Immature natural killer cell (primary cell): ENCODE results near the gene TXNIP. TPM values are rescaled to one million over a fixed set of nuclear protein-coding genes. Genes with fewer than 3 reads are reported as not detected.

Experiments used
- DNase-seq, 3 donors: peaks; one replicate each; pipeline ENCODE4 v3.0.0; 2022; ENCODE audit warnings: mixed read lengths in 1 of 3
- H3K27ac Mint-ChIP-seq, 6 donors: one replicate each; pipeline ENCODE4 v1.8.0; 2020; ENCODE audit warnings: mixed read lengths in 6 of 6, mild to moderate bottlenecking in 5 of 6, inconsistent platforms in 4 of 6, moderate library complexity in 3 of 6
- H3K27me3 Mint-ChIP-seq, 3 donors: one replicate each; pipeline ENCODE4 v1.8.0; 2020 to 2021; ENCODE audit warnings: low read depth in 3 of 3, mild to moderate bottlenecking in 3 of 3, mixed read lengths in 3 of 3, moderate library complexity in 3 of 3, inconsistent platforms in 1 of 3
- H3K36me3 Mint-ChIP-seq, 3 donors: one replicate each; pipeline ENCODE4 v1.8.0; 2020; ENCODE audit warnings: mixed read lengths in 3 of 3, inconsistent platforms in 2 of 3, mild to moderate bottlenecking in 2 of 3
- H3K4me1 Mint-ChIP-seq, 2 donors: one replicate each; pipeline ENCODE4 v1.8.0; 2020; ENCODE audit warnings: inconsistent platforms in 2 of 2, mild to moderate bottlenecking in 2 of 2, mixed read lengths in 2 of 2, moderate library complexity in 1 of 2
- H3K4me3 Mint-ChIP-seq, 5 donors: one replicate each; pipeline ENCODE4 v1.8.0; 2020; ENCODE audit warnings: mild to moderate bottlenecking in 5 of 5, mixed read lengths in 5 of 5, inconsistent platforms in 3 of 5, moderate library complexity in 3 of 5
- H3K9me3 Mint-ChIP-seq, 6 donors: one replicate each; pipeline ENCODE4 v1.8.0; 2020; ENCODE audit warnings: mild to moderate bottlenecking in 6 of 6, mixed read lengths in 6 of 6, inconsistent platforms in 4 of 6, moderate library complexity in 3 of 6
- polyA plus RNA-seq, 3 donors: library from polyadenylated mRNA; unstranded; fragments of 300-500 nt; fragmentation: Illumina TruSeq; gene quantifications; one replicate each; pipeline ENCODE4 v1.2.3, GENCODE V29; 2021

TXNIP gene
- polyA plus RNA-seq, 3 donors from 2014 or later: 3,408 to 4,367 (median 4,229) TPM

GRCh38 chr1:145977486-145978470 is 18.6 kb downstream of the TXNIP start:
- Mint-ChIP-seq H3K9me3 (no peaks in the 10 kb centered on the region), H3K27me3 (no peaks in the 10 kb centered on the region), H3K36me3 (peaks cover 0 to 6% (median 5%) of the 10 kb centered on the region in 3 donors), H3K4me3 (no peak overlapping the region), H3K4me1 (peaks cover 1 to 29% of the 10 kb centered on the region in 2 donors), H3K27ac (no peak overlapping the region)
- DNase-seq: peak; percentile 66 to 77 (median 74)

- Mint-ChIP-seq H3K27me3 (no peaks in the 10 kb centered on the region), H3K4me1 (peaks cover 1 to 25% of the 10 kb centered on the region in 2 donors), H3K36me3 (peaks cover 0 to 6% (median 5%) of the 10 kb centered on the region in 3 donors), H3K27ac (no peak overlapping the region), H3K4me3 (no peak overlapping the region), H3K9me3 (no peaks in the 10 kb centered on the region)
- DNase-seq: no peak
These were observed 19.4 kb downstream of the TXNIP start for GRCh38 chr1:145977016-145977415.

- Mint-ChIP-seq H3K4me1 (peaks cover 1 to 17% of the 10 kb centered on the region in 2 donors), H3K9me3 (no peaks in the 10 kb centered on the region), H3K36me3 (peaks cover 0 to 6% (median 5%) of the 10 kb centered on the region in 3 donors), H3K27me3 (peaks cover 0 to 2% (median 0%) of the 10 kb centered on the region in 3 donors), H3K4me3 (no peak overlapping the region), H3K27ac (peak overlapping the region in 2 of 6 donors; percentile 6 to 59)
- no peak for DNase-seq
These were observed 21.2 kb downstream of the TXNIP start for GRCh38 chr1:145975216-145975615.

- Mint-ChIP-seq H3K36me3 (peaks cover 0 to 9% (median 5%) of the 10 kb centered on the region in 3 donors), H3K4me1 (peaks cover 1 to 17% of the 10 kb centered on the region in 2 donors), H3K27ac (peak overlapping the region in 3 of 6 donors; percentile 48 to 65 (median 59)), H3K9me3 (no peaks in the 10 kb centered on the region), H3K4me3 (no peak overlapping the region), H3K27me3 (peaks cover 0 to 2% (median 0%) of the 10 kb centered on the region in 3 donors)
- DNase-seq: no peak
These were observed 21.7 kb downstream of the TXNIP start for GRCh38 chr1:145974721-145975120.

- no peak for DNase-seq
- peak overlapping the region in 1 of 6 donors; percentile 29 for H3K27ac Mint-ChIP-seq
- H3K9me3 Mint-ChIP-seq: peaks cover 0 to under 1% (median 0%) of the 10 kb centered on the region in 6 donors
- H3K4me1 Mint-ChIP-seq: peaks cover 4 to 24% of the 10 kb centered on the region in 2 donors
- peaks cover 5 to 17% (median 10%) of the 10 kb centered on the region in 3 donors for H3K36me3 Mint-ChIP-seq
- H3K27me3 Mint-ChIP-seq: peaks cover 0 to 2% (median 0%) of the 10 kb centered on the region in 3 donors
- H3K4me3 Mint-ChIP-seq: no peak overlapping the region
These were observed 23.8 kb downstream of the TXNIP start for GRCh38 chr1:145972580-145972979.

- H3K36me3 Mint-ChIP-seq: peaks cover 7 to 15% (median 8%) of the 10 kb centered on the region in 3 donors
- H3K4me3 Mint-ChIP-seq: peak overlapping the region in 2 of 5 donors; percentile 44 to 57
- DNase-seq: no peak
- peaks cover 35 to 45% of the 10 kb centered on the region in 2 donors for H3K4me1 Mint-ChIP-seq
- H3K27ac Mint-ChIP-seq: peak overlapping the region in 3 of 6 donors; percentile 31 to 71 (median 32)
- H3K27me3 Mint-ChIP-seq: peaks cover 3 to 6% (median 4%) of the 10 kb centered on the region in 3 donors
- H3K9me3 Mint-ChIP-seq: peaks cover 0 to 2% (median 0%) of the 10 kb centered on the region in 6 donors
These were observed 29.1 kb downstream of the TXNIP start for GRCh38 chr1:145967288-145967687.

GRCh38 chr1:145965119-145965744 is 31.1 kb downstream of the TXNIP start:
- Mint-ChIP-seq H3K9me3 (peaks cover 0 to 2% (median 0%) of the 10 kb centered on the region in 6 donors), H3K4me1 (peaks cover 51 to 55% of the 10 kb centered on the region in 2 donors), H3K27me3 (peaks cover 3 to 9% (median 6%) of the 10 kb centered on the region in 3 donors), H3K4me3 (peak overlapping the region; percentile 90 to 99 (median 96)), H3K27ac (peak overlapping the region; percentile 89 to 98 (median 94)), H3K36me3 (peaks cover 7 to 15% (median 8%) of the 10 kb centered on the region in 3 donors)
- no peak for DNase-seq

- peaks cover 7 to 11% (median 8%) of the 10 kb centered on the region in 3 donors for H3K36me3 Mint-ChIP-seq
- peak within 1 kb of the TSS; percentile 89 to 98 (median 94) for H3K27ac Mint-ChIP-seq
- H3K9me3 Mint-ChIP-seq: peaks cover 0 to 2% (median 0%) of the 10 kb centered on the region in 6 donors
- H3K4me3 Mint-ChIP-seq: peak within 1 kb of the TSS; percentile 90 to 99 (median 96)
- peak; percentile 90 to 92 (median 90) for DNase-seq
- H3K4me1 Mint-ChIP-seq: peaks cover 58 to 62% of the 10 kb centered on the region in 2 donors
- H3K27me3 Mint-ChIP-seq: peaks cover 5 to 9% (median 6%) of the 10 kb centered on the region in 3 donors
These were observed 31.9 kb downstream of the TXNIP start, which contains the start of the genes ANKRD34A and POLR3GL for GRCh38 chr1:145964328-145965118. Gene ANKRD34A (minus strand): TSS chr1:145964575. CDS start chr1:145961759, 2,816 bp downstream. Gene POLR3GL (plus strand): TSS chr1:145964690. CDS start chr1:145974866, 10,176 bp downstream.

- peaks cover 7 to 11% (median 8%) of the 10 kb centered on the region in 3 donors for H3K36me3 Mint-ChIP-seq
- peaks cover 5 to 9% (median 8%) of the 10 kb centered on the region in 3 donors for H3K27me3 Mint-ChIP-seq
- DNase-seq: no peak
- peaks cover 0 to 2% (median 0%) of the 10 kb centered on the region in 6 donors for H3K9me3 Mint-ChIP-seq
- H3K4me1 Mint-ChIP-seq: peaks cover 68 to 73% of the 10 kb centered on the region in 2 donors
- peak overlapping the region; percentile 90 to 99 (median 96) for H3K4me3 Mint-ChIP-seq
- peak overlapping the region; percentile 89 to 98 (median 94) for H3K27ac Mint-ChIP-seq
These were observed 32.9 kb downstream of the TXNIP start for GRCh38 chr1:145963265-145964019.

- peaks cover 70 to 72% of the 10 kb centered on the region in 2 donors for H3K4me1 Mint-ChIP-seq
- no peaks in the 10 kb centered on the region for H3K9me3 Mint-ChIP-seq
- peak overlapping the region; percentile 82 to 97 (median 92) for H3K27ac Mint-ChIP-seq
- H3K27me3 Mint-ChIP-seq: peaks cover 5 to 9% (median 8%) of the 10 kb centered on the region in 3 donors
- peaks cover under 1 to 2% (median 1%) of the 10 kb centered on the region in 3 donors for H3K36me3 Mint-ChIP-seq
- peak overlapping the region; percentile 94 to 99 (median 96) for H3K4me3 Mint-ChIP-seq
- DNase-seq: peak in 1 of 3 donors; percentile 22
These were observed 33.9 kb downstream of the TXNIP start for GRCh38 chr1:145962157-145963102.

GRCh38 chr1:145961425-145962156 is 34.8 kb downstream of the TXNIP start:
- peak overlapping the region; percentile 94 to 99 (median 96) for H3K4me3 Mint-ChIP-seq
- H3K9me3 Mint-ChIP-seq: no peaks in the 10 kb centered on the region
- peaks cover 5 to 12% (median 9%) of the 10 kb centered on the region in 3 donors for H3K27me3 Mint-ChIP-seq
- peak in 1 of 3 donors; percentile 27 for DNase-seq
- H3K4me1 Mint-ChIP-seq: peaks cover 77 to 78% of the 10 kb centered on the region in 2 donors
- H3K36me3 Mint-ChIP-seq: no peaks in the 10 kb centered on the region
- H3K27ac Mint-ChIP-seq: peak overlapping the region; percentile 31 to 93 (median 75)
